ENCODE measurements around the gene ITGAE. TPM values are rescaled to one million over a fixed set of nuclear protein-coding genes. Genes with fewer than 3 reads are reported as not detected.

Gene ITGAE
- total and polyA plus RNA-seq, 5 donors from 2014 or later, result 14.2 to 46.4 (median 36.9) TPM

GRCh38 chr17:3805581-3805980 is 4.6 kb upstream of the ITGAE start:
- no peak overlapping the region for H3K4me3 Mint-ChIP-seq
- no peak overlapping the region for H3K27ac ChIP-seq (ENCODE audit: insufficient read depth, low read length, poor library complexity, severe bottlenecking)

DNA sequence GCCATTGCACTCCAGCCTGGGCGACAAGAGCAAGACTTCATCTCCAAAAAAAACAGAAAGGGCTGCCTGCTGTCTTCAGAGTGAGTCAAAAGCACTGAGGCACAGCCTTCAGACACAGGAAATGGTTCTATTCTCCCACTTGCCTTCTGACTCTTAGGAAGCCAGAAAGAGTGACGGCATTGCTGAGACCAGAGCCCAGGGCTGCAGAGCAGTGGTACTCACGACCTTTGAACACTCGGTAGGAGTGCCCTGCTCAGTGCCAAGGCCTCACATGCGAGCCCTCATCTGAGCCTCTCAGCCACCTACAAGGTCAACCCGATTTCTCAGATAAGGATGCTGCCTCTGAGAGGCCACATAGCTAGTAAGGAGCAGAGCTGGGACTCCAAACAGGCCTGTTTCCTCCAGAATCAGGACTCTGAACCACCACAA is 3.5 kb upstream of the ITGAE start:
- Mint-ChIP-seq H3K9me3 (no peaks in the 10 kb centered on the region), H3K27ac (no peak overlapping the region), H3K4me3 (no peak overlapping the region), H3K36me3 (peaks cover 18% of the 10 kb centered on the region), H3K27me3 (no peaks in the 10 kb centered on the region), H3K4me1 (peaks cover 0 to 5% (median 0%) of the 10 kb centered on the region in 4 donors)
- Histone ChIP-seq H3K9me3 (ENCODE audit: control insufficient read depth in 2 of 2, low read length in 2 of 2) (no peaks in the 10 kb centered on the region), H3K36me3 (ENCODE audit: control insufficient read depth, insufficient read depth, low read length) (peaks cover 12% of the 10 kb centered on the region), H3K27ac (ENCODE audit: insufficient read depth, low read length, poor library complexity, severe bottlenecking) (peak overlapping the region; percentile 23), H3K27me3 (ENCODE audit: control insufficient read depth, insufficient read depth, low read length) (no peaks in the 10 kb centered on the region), H3K4me1 (ENCODE audit: control insufficient read depth, insufficient read depth, low read length, poor library complexity, severe bottlenecking) (no peaks in the 10 kb centered on the region), H3K4me3 (ENCODE audit: low read depth, low read length) (no peak overlapping the region)
- peak; percentile 40 to 55 for ATAC-seq (ENCODE audit: low read depth in 2 of 2)
- peak in 1 of 3 donors; percentile 64 for DNase-seq

More at GRCh38 chr17:3805581-3805980, 4.6 kb upstream of the ITGAE start:
- DNase-seq (no peak), ATAC-seq (ENCODE audit: low read depth in 2 of 2) (no peak)
- Histone ChIP-seq H3K9me3 (ENCODE audit: control insufficient read depth in 2 of 2, low read length in 2 of 2) (no peaks in the 10 kb centered on the region), H3K4me3 (ENCODE audit: low read depth, low read length) (no peak overlapping the region), H3K4me1 (ENCODE audit: control insufficient read depth, insufficient read depth, low read length, poor library complexity, severe bottlenecking) (no peaks in the 10 kb centered on the region), H3K36me3 (ENCODE audit: control insufficient read depth, insufficient read depth, low read length) (peaks cover 19% of the 10 kb centered on the region), H3K27me3 (ENCODE audit: control insufficient read depth, insufficient read depth, low read length) (no peaks in the 10 kb centered on the region)
- Mint-ChIP-seq H3K36me3 (peaks cover 25% of the 10 kb centered on the region), H3K4me1 (peaks cover 0 to 5% (median 0%) of the 10 kb centered on the region in 4 donors), H3K9me3 (no peaks in the 10 kb centered on the region), H3K27ac (peak overlapping the region in 2 of 3 donors; percentile 48 to 64), H3K27me3 (no peaks in the 10 kb centered on the region)

DNA sequence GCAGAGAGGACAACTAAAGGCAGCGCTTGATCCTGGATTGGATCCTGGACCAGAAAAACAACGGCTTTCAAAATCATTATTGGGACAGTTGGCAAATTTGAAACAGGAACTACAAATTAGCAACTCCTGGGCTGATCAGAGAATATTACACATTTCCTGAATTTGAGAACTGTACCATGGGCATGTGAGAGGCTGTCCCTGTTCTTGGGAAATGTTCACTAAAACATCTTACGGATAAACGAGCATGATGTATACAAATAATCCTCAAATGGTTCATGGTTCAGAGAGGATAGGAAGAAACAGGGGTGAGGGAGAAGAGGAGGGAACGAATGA is 2.3 kb upstream of the ITGAE start:
- Mint-ChIP-seq H3K27me3 (no peaks in the 10 kb centered on the region), H3K27ac (peak overlapping the region in 1 of 3 donors; percentile 70), H3K4me3 (no peak overlapping the region), H3K36me3 (peaks cover 12% of the 10 kb centered on the region), H3K4me1 (peaks cover 0 to 7% (median 0%) of the 10 kb centered on the region in 4 donors), H3K9me3 (no peaks in the 10 kb centered on the region)
- Histone ChIP-seq H3K4me3 (ENCODE audit: low read depth, low read length) (no peak overlapping the region), H3K9me3 (ENCODE audit: control insufficient read depth in 2 of 2, low read length in 2 of 2) (no peaks in the 10 kb centered on the region), H3K27me3 (ENCODE audit: control insufficient read depth, insufficient read depth, low read length) (no peaks in the 10 kb centered on the region), H3K27ac (ENCODE audit: insufficient read depth, low read length, poor library complexity, severe bottlenecking) (no peak overlapping the region), H3K36me3 (ENCODE audit: control insufficient read depth, insufficient read depth, low read length) (peaks cover 7% of the 10 kb centered on the region), H3K4me1 (ENCODE audit: control insufficient read depth, insufficient read depth, low read length, poor library complexity, severe bottlenecking) (no peaks in the 10 kb centered on the region)
- DNase-seq (no peak), ATAC-seq (ENCODE audit: low read depth in 2 of 2) (no peak)

DNA sequence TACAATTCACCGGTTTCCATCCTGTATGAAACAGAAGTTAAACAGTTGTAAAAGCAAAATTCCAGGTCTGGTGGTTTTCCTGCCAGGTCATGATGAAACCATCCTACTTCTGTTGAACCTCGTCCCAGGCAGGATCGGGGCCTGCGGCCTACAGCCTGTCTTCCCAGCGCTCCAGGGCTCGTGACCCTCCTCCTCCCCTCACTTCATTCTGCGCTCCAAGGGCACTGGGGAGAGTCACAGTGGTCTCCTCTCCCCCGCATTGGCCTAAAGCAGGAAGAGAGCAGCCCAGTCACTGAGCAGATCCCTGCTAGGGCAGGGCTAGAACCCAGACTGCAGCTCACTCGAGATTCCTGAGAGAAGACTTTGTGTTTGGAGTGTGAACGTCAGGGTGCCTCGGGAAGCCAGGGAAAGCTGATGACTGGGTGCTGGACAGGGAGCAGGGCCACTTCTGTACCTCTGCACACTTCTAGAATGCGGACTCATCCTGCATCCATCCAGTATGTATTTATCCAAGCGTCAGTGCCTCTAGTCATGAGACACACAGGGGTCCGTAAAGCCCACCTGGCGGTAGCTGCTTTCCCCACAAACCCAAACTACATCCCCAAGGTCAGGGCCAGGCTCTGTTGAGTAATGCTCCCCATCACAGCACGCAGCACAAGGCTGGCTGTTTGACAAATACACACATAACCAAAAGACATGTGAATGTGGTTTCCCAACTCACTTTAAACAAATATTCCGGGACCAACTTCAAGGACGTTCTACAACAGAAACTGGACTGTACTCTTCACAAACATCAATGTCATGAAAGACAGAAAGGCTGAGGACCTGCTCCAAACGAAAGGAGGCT is 1.7 kb upstream of the ITGAE start:
- Mint-ChIP-seq H3K27ac (peak overlapping the region in 1 of 3 donors; percentile 15), H3K36me3 (peaks cover 8% of the 10 kb centered on the region), H3K4me3 (no peak overlapping the region), H3K4me1 (peaks cover 0 to 9% (median 0%) of the 10 kb centered on the region in 4 donors), H3K9me3 (no peaks in the 10 kb centered on the region), H3K27me3 (no peaks in the 10 kb centered on the region)
- ATAC-seq (ENCODE audit: low read depth in 2 of 2) (no peak), DNase-seq (no peak)
- Histone ChIP-seq H3K27me3 (ENCODE audit: control insufficient read depth, insufficient read depth, low read length) (no peaks in the 10 kb centered on the region), H3K27ac (ENCODE audit: insufficient read depth, low read length, poor library complexity, severe bottlenecking) (no peak overlapping the region), H3K4me3 (ENCODE audit: low read depth, low read length) (no peak overlapping the region), H3K9me3 (ENCODE audit: control insufficient read depth in 2 of 2, low read length in 2 of 2) (no peaks in the 10 kb centered on the region), H3K4me1 (ENCODE audit: control insufficient read depth, insufficient read depth, low read length, poor library complexity, severe bottlenecking) (no peaks in the 10 kb centered on the region), H3K36me3 (ENCODE audit: control insufficient read depth, insufficient read depth, low read length) (peaks cover 6% of the 10 kb centered on the region)

- H3K36me3 ChIP-seq (ENCODE audit: control insufficient read depth, insufficient read depth, low read length), result no peaks in the 10 kb centered on the region
- no peak overlapping the region for H3K27ac ChIP-seq (ENCODE audit: insufficient read depth, low read length, poor library complexity, severe bottlenecking)
- Mint-ChIP-seq H3K27ac (no peak overlapping the region), H3K4me3 (no peak overlapping the region), H3K27me3 (no peaks in the 10 kb centered on the region), H3K36me3 (peaks cover 1% of the 10 kb centered on the region), H3K9me3 (no peaks in the 10 kb centered on the region), H3K4me1 (peaks cover 0 to 13% (median 2%) of the 10 kb centered on the region in 4 donors)
- H3K4me3 ChIP-seq (ENCODE audit: low read depth, low read length), result no peak overlapping the region
- H3K27me3 ChIP-seq (ENCODE audit: control insufficient read depth, insufficient read depth, low read length), result no peaks in the 10 kb centered on the region
- DNase-seq (no peak), ATAC-seq (ENCODE audit: low read depth in 2 of 2) (no peak)
- H3K9me3 ChIP-seq (ENCODE audit: control insufficient read depth in 2 of 2, low read length in 2 of 2), result no peaks in the 10 kb centered on the region
- H3K4me1 ChIP-seq (ENCODE audit: control insufficient read depth, insufficient read depth, low read length, poor library complexity, severe bottlenecking), result peaks cover under 1% of the 10 kb centered on the region
Measured at GRCh38 chr17:3801792-3802191, 804 bp upstream of the ITGAE start.

- Mint-ChIP-seq H3K4me1 (peaks cover 0 to 17% (median 6%) of the 10 kb centered on the region in 4 donors), H3K27ac (no peak overlapping the region), H3K9me3 (no peaks in the 10 kb centered on the region), H3K27me3 (no peaks in the 10 kb centered on the region), H3K36me3 (no peaks in the 10 kb centered on the region), H3K4me3 (no peak overlapping the region)
- ATAC-seq (ENCODE audit: low read depth in 2 of 2), result no peak
- Histone ChIP-seq H3K9me3 (ENCODE audit: control insufficient read depth in 2 of 2, low read length in 2 of 2) (no peaks in the 10 kb centered on the region), H3K36me3 (ENCODE audit: control insufficient read depth, insufficient read depth, low read length) (no peaks in the 10 kb centered on the region), H3K4me3 (ENCODE audit: low read depth, low read length) (no peak overlapping the region), H3K27ac (ENCODE audit: insufficient read depth, low read length, poor library complexity, severe bottlenecking) (no peak overlapping the region), H3K27me3 (ENCODE audit: control insufficient read depth, insufficient read depth, low read length) (no peaks in the 10 kb centered on the region), H3K4me1 (ENCODE audit: control insufficient read depth, insufficient read depth, low read length, poor library complexity, severe bottlenecking) (peaks cover 5% of the 10 kb centered on the region)
- no peak for DNase-seq
Measured at GRCh38 chr17:3801347-3801746, 359 bp upstream of the ITGAE start.

DNA sequence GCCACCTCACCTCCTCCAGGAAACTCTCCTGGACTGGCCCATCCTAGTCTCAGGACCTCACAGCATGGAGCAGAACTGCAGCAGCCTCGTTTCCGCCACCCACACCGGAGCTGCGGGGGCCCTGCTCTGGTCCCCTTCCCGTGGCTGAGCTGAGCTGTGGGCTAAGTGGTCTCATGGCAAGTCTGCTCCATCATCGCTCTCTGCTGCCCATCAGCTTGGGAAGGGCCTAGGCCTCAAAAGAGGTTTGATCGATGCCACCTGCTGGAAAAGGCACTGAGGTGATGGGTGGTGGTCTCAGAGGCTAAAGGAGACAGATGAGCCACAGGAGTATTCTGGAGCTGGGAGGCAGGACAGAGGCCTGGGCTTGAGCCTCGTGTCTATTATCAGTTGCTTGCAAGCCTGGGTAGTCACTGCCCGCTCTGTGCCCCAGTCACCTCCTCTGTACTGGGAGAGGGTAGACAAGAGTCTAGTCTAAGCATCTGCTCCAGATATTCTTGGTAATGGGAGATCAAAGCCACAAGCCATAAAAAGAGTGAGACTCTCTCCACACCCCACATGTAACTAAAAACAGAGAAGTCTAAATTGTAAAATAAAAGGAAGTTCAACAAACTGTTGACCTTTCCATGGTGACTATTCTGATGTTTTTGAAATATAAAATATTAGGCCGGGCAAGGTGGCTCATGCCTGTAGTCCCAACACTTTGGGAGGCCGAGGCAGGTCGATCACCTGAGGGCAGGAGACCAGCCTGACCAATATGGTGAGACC is 1.6 kb downstream of the ITGAE start:
- ATAC-seq (ENCODE audit: low read depth in 2 of 2) (no peak), DNase-seq (no peak)
- Mint-ChIP-seq H3K4me3 (no peak overlapping the region), H3K36me3 (no peaks in the 10 kb centered on the region), H3K27ac (no peak overlapping the region), H3K27me3 (no peaks in the 10 kb centered on the region), H3K9me3 (no peaks in the 10 kb centered on the region), H3K4me1 (peaks cover 0 to 31% (median 14%) of the 10 kb centered on the region in 4 donors)
- Histone ChIP-seq H3K27me3 (ENCODE audit: control insufficient read depth, insufficient read depth, low read length) (no peaks in the 10 kb centered on the region), H3K4me1 (ENCODE audit: control insufficient read depth, insufficient read depth, low read length, poor library complexity, severe bottlenecking) (peaks cover 21% of the 10 kb centered on the region), H3K36me3 (ENCODE audit: control insufficient read depth, insufficient read depth, low read length) (no peaks in the 10 kb centered on the region), H3K27ac (ENCODE audit: insufficient read depth, low read length, poor library complexity, severe bottlenecking) (no peak overlapping the region), H3K9me3 (ENCODE audit: control insufficient read depth in 2 of 2, low read length in 2 of 2) (no peaks in the 10 kb centered on the region), H3K4me3 (ENCODE audit: low read depth, low read length) (no peak overlapping the region)
